ENCODE results near the gene PLXNA3.

GRCh38 chrX:154434394-154435168 is 23.5 kb upstream of the PLXNA3 start:
- TF ChIP-seq EZH2 (IDR thresholded peaks at IDR 0.05): no peak
- TF ChIP-seq POLR2AphosphoS5 (IDR thresholded peaks at IDR 0.05; ENCODE audit: borderline replicate concordance, low read depth, low read length): no peak

Measured in SK-N-MC (cell line).